ENCODE measurements around the gene SNRPN.

DNA sequence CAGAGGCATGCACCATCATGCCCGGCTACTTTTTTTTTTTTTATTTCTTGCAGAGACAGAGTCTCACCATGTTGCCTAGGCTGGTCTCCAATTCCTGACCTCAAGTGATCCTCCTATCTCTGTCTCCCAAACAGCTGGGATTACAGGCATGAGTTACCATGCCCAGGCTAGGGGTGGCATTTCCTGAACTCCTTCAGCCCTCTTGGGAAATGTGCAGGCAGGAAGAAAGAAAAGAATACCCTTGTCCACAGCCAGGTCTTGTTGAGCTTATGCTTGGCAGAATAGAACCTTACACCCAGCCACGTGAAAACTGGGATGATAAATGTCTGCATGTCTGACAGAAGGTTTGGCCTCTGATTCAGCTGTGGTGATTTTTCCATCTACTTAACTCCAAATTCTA is 30.2 kb upstream of the SNRPN start:
- TF ChIP-seq, protein P1, sequence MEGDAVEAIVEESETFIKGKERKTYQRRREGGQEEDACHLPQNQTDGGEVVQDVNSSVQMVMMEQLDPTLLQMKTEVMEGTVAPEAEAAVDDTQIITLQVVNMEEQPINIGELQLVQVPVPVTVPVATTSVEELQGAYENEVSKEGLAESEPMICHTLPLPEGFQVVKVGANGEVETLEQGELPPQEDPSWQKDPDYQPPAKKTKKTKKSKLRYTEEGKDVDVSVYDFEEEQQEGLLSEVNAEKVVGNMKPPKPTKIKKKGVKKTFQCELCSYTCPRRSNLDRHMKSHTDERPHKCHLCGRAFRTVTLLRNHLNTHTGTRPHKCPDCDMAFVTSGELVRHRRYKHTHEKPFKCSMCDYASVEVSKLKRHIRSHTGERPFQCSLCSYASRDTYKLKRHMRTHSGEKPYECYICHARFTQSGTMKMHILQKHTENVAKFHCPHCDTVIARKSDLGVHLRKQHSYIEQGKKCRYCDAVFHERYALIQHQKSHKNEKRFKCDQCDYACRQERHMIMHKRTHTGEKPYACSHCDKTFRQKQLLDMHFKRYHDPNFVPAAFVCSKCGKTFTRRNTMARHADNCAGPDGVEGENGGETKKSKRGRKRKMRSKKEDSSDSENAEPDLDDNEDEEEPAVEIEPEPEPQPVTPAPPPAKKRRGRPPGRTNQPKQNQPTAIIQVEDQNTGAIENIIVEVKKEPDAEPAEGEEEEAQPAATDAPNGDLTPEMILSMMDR (IDR thresholded peaks at IDR 0.05; ENCODE audit: low read length), result no peak
- TF ChIP-seq EZH2 (IDR thresholded peaks at IDR 0.05; ENCODE audit: borderline replicate concordance, low read length), result no peak
